Smooth muscle cell (in vitro differentiated cells): ENCODE data around the gene CCL5. TPM values are rescaled to one million over a fixed set of nuclear protein-coding genes. Genes with fewer than 3 reads are reported as not detected.

Experiments
- DNase-seq: peaks from one replicate; lab custom pipeline; 2025; ENCODE audit not compliant: unreplicated experiment; lab: John Stamatoyannopoulos, UW
- H2AFZ ChIP-seq: fragments of 200-600 bp; sonication (generic); 2 replicates; pipeline ENCODE4 v1.6.0; 2016; ENCODE audit warnings: antibody characterized with exemption, low read depth, mild to moderate bottlenecking
- H3F3A ChIP-seq: fragments of 200-600 bp; sonication (generic); 2 replicates; pipeline ENCODE4 v1.6.0; 2017; ENCODE audit warnings: antibody characterized with exemption, low read depth
- H3K27ac ChIP-seq: fragments of 200-600 bp; sonication (generic); 2 replicates; pipeline ENCODE4 v1.5.1; 2016; ENCODE audit warnings: low read depth, mild to moderate bottlenecking
- H3K27me3 ChIP-seq: fragments of 200-600 bp; sonication (generic); 2 replicates; pipeline ENCODE4 v1.6.1; 2016; ENCODE audit warnings: low read depth, mild to moderate bottlenecking
- H3K36me3 ChIP-seq: fragments of 200-600 bp; sonication (generic); 2 replicates; pipeline ENCODE4 v1.5.1; 2016; ENCODE audit warnings: low read depth
- H3K4me1 ChIP-seq: fragments of 200-600 bp; sonication (generic); 2 replicates; pipeline ENCODE4 v1.5.1; 2016; ENCODE audit warnings: low read depth
- H3K4me2 ChIP-seq: fragments of 200-600 bp; sonication (generic); 2 replicates; pipeline ENCODE4 v1.6.0; 2016; ENCODE audit warnings: mild to moderate bottlenecking
- H3K4me3 ChIP-seq: fragments of 200-600 bp; sonication (generic); 2 replicates; pipeline ENCODE4 v1.5.1; 2016; ENCODE audit warnings: mild to moderate bottlenecking
- H3K79me2 ChIP-seq: fragments of 200-600 bp; sonication (generic); 2 replicates; pipeline ENCODE4 v1.6.0; 2016; ENCODE audit warnings: low read depth, mild to moderate bottlenecking
- H3K9ac ChIP-seq: fragments of 200-600 bp; sonication (generic); 2 replicates; pipeline ENCODE4 v1.6.0; 2016; ENCODE audit warnings: low read depth
- H3K9me3 ChIP-seq: fragments of 200-600 bp; sonication (generic); replicated peaks from 2 replicates; pipeline ENCODE4 v1.5.1; 2016; ENCODE audit warnings: low read depth
- H4K20me1 ChIP-seq: fragments of 200-600 bp; sonication (generic); 2 replicates; pipeline ENCODE4 v1.6.0; 2016; ENCODE audit warnings: low read depth
- WGBS: methylation state at CpG from one replicate; pipeline ENCODE4 v1.1.7; 2016; ENCODE audit warnings: low lambda C conversion rate; 5-methylcytosine and 5-hydroxymethylcytosine counted together
- polyA plus RNA-seq: library from polyadenylated mRNA; unstranded; fragments of >200 nt; fragmentation: Nextera tagmentation; extraction: Ambion mirVana; gene quantifications from 2 replicates; pipeline ENCODE4 v1.2.1, GENCODE V29; 2016
- total RNA-seq: library from RNA; depleted of rRNA; stranded (reverse); fragments of >200 nt; gene quantifications from 2 replicates; pipeline ENCODE4 v1.2.3, GENCODE V29; 2014
- TF ChIP-seq, protein P1 (sequence below): fragments of 200-600 bp; sonication (generic); IDR thresholded peaks from 2 replicates; pipeline ENCODE4 v1.5.1; 2017; ENCODE audit warnings: borderline replicate concordance, mild to moderate bottlenecking, antibody characterized with exemption; ENCODE audit not compliant: insufficient read depth, poor library complexity, severe bottlenecking

The CCL5 gene
- total and polyA plus RNA-seq, 2 experiments from 2014 or later = 0.09 TPM; not detected in 1

DNA sequence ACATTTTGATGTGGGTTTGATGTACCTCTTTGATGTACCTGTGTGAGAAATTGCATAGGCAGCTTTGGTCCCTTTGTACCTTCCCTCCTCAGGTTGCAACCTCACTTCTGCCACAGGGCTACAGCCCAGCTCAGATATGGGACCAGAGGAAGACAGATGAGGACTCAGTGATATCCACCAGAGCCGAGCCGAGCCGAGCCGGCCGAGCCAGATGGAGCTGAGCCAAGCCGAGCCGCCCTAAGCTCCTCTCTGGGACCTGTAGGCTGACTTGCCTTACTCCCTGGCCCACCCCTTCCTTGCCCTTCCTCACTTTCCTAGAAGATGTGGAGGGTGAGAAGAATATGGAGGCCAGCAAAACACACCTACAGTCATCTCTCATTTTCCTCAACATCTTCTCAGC lies 15.3 kb downstream of the CCL5 start:
- Histone ChIP-seq H3K79me2 (no peaks in the 10 kb centered on the region), H3K36me3 (no peaks in the 10 kb centered on the region), H3K27me3 (no peaks in the 10 kb centered on the region), H4K20me1 (no peaks in the 10 kb centered on the region), H3F3A (no peaks in the 10 kb centered on the region), H3K4me2 (no peak overlapping the region), H3K4me1 (no peaks in the 10 kb centered on the region), H3K4me3 (no peak overlapping the region), H3K27ac (no peak overlapping the region), H3K9me3 (no peaks in the 10 kb centered on the region), H3K9ac (no peak overlapping the region), H2AFZ (no peak overlapping the region)
- DNase-seq = no peak
- WGBS = 96% methylated on average over 7 of the region's 7 CpGs
- TF ChIP-seq, protein P1, sequence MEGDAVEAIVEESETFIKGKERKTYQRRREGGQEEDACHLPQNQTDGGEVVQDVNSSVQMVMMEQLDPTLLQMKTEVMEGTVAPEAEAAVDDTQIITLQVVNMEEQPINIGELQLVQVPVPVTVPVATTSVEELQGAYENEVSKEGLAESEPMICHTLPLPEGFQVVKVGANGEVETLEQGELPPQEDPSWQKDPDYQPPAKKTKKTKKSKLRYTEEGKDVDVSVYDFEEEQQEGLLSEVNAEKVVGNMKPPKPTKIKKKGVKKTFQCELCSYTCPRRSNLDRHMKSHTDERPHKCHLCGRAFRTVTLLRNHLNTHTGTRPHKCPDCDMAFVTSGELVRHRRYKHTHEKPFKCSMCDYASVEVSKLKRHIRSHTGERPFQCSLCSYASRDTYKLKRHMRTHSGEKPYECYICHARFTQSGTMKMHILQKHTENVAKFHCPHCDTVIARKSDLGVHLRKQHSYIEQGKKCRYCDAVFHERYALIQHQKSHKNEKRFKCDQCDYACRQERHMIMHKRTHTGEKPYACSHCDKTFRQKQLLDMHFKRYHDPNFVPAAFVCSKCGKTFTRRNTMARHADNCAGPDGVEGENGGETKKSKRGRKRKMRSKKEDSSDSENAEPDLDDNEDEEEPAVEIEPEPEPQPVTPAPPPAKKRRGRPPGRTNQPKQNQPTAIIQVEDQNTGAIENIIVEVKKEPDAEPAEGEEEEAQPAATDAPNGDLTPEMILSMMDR = no peak

GRCh38 chr17:35856603-35857002 lies 23.6 kb downstream of the CCL5 start:
- TF ChIP-seq, protein P1 = no peak
- Histone ChIP-seq H3K9ac (no peak overlapping the region), H3K9me3 (no peaks in the 10 kb centered on the region), H3K4me3 (no peak overlapping the region), H2AFZ (no peak overlapping the region), H3K27me3 (no peaks in the 10 kb centered on the region), H3K4me1 (no peaks in the 10 kb centered on the region), H4K20me1 (no peaks in the 10 kb centered on the region), H3K4me2 (no peak overlapping the region), H3K27ac (no peak overlapping the region), H3F3A (no peaks in the 10 kb centered on the region), H3K79me2 (no peaks in the 10 kb centered on the region), H3K36me3 (no peaks in the 10 kb centered on the region)
- DNase-seq = no peak
- 83% methylated on average over 2 of the region's 2 CpGs for WGBS

- Histone ChIP-seq H4K20me1 (no peaks in the 10 kb centered on the region), H3K4me1 (no peaks in the 10 kb centered on the region), H3K4me3 (no peak overlapping the region), H3K27ac (no peak overlapping the region), H3K79me2 (no peaks in the 10 kb centered on the region), H3K4me2 (no peak overlapping the region), H3K27me3 (no peaks in the 10 kb centered on the region), H3F3A (no peaks in the 10 kb centered on the region), H2AFZ (no peak overlapping the region), H3K9ac (no peak overlapping the region), H3K36me3 (no peaks in the 10 kb centered on the region), H3K9me3 (no peaks in the 10 kb centered on the region)
- 82% methylated on average over 5 of the region's 5 CpGs for WGBS
- no peak for DNase-seq
- TF ChIP-seq, protein P1 = no peak
Observed at GRCh38 chr17:35855965-35856364, 24.2 kb downstream of the CCL5 start.
